KG1 (cell line): ENCODE measurements around the gene ERC2.

Source experiments
- DNase-seq: peaks from one replicate; lab custom pipeline; 2025; lab: John Stamatoyannopoulos, UW

ERC2 gene

GRCh38 chr3:56424885-56425284, 43.4 kb downstream of the ERC2 start:
- no peak for DNase-seq

- no peak for DNase-seq
Observed at GRCh38 chr3:56424336-56424735, 43.9 kb downstream of the ERC2 start.

GRCh38 chr3:56423661-56424099, 44.6 kb downstream of the ERC2 start:
- no peak for DNase-seq

- no peak for DNase-seq
Observed at GRCh38 chr3:56422316-56422715, 46.0 kb downstream of the ERC2 start.

GRCh38 chr3:56421205-56421604, 47.1 kb downstream of the ERC2 start:
- no peak for DNase-seq

- no peak for DNase-seq
Observed at GRCh38 chr3:56415652-56416051, 52.6 kb downstream of the ERC2 start.

- DNase-seq: no peak
Observed at GRCh38 chr3:56413911-56414310, 54.4 kb downstream of the ERC2 start.

GRCh38 chr3:56411166-56411565, 57.1 kb downstream of the ERC2 start:
- DNase-seq: no peak

GRCh38 chr3:56410576-56410975, 57.7 kb downstream of the ERC2 start:
- no peak for DNase-seq

- no peak for DNase-seq
Observed at GRCh38 chr3:56409790-56410189, 58.5 kb downstream of the ERC2 start.

- no peak for DNase-seq
Observed at GRCh38 chr3:56408761-56409196, 59.5 kb downstream of the ERC2 start.

- no peak for DNase-seq
Observed at GRCh38 chr3:56406826-56407515, 61.3 kb downstream of the ERC2 start.

GRCh38 chr3:56404884-56405283, 63.4 kb downstream of the ERC2 start:
- no peak for DNase-seq

GRCh38 chr3:56398659-56399058, 69.6 kb downstream of the ERC2 start:
- DNase-seq: no peak

GRCh38 chr3:56397798-56398197, 70.5 kb downstream of the ERC2 start:
- no peak for DNase-seq

- DNase-seq: no peak
Observed at GRCh38 chr3:56389183-56389830, 79.0 kb downstream of the ERC2 start.

- no peak for DNase-seq
Observed at GRCh38 chr3:56383092-56383491, 85.2 kb downstream of the ERC2 start.

GRCh38 chr3:56379723-56380287, 88.5 kb downstream of the ERC2 start:
- no peak for DNase-seq

GRCh38 chr3:56375654-56376053, 92.6 kb downstream of the ERC2 start:
- DNase-seq: no peak

GRCh38 chr3:56373386-56373785, 94.9 kb downstream of the ERC2 start:
- DNase-seq: no peak

GRCh38 chr3:56370991-56371775, 97.1 kb downstream of the ERC2 start:
- DNase-seq: no peak

GRCh38 chr3:56369914-56370313, 98.4 kb downstream of the ERC2 start:
- DNase-seq: no peak

- DNase-seq: no peak
Observed at GRCh38 chr3:56368846-56369245, 99.4 kb downstream of the ERC2 start.
